ENCODE data around the gene PCDHA2.
"Not testable (repeated sequence)": the region's sequence is repeated elsewhere in the genome, so short reads cannot be mapped to it uniquely, and the experiment has no call there.

The PCDHA2 gene

GRCh38 chr5:140791089-140791488, 3.6 kb upstream of the PCDHA2 start:
- TF ChIP-seq, protein P1, sequence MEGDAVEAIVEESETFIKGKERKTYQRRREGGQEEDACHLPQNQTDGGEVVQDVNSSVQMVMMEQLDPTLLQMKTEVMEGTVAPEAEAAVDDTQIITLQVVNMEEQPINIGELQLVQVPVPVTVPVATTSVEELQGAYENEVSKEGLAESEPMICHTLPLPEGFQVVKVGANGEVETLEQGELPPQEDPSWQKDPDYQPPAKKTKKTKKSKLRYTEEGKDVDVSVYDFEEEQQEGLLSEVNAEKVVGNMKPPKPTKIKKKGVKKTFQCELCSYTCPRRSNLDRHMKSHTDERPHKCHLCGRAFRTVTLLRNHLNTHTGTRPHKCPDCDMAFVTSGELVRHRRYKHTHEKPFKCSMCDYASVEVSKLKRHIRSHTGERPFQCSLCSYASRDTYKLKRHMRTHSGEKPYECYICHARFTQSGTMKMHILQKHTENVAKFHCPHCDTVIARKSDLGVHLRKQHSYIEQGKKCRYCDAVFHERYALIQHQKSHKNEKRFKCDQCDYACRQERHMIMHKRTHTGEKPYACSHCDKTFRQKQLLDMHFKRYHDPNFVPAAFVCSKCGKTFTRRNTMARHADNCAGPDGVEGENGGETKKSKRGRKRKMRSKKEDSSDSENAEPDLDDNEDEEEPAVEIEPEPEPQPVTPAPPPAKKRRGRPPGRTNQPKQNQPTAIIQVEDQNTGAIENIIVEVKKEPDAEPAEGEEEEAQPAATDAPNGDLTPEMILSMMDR (IDR thresholded peaks at IDR 0.05; ENCODE audit: insufficient read depth, low read depth, low read length, missing control alignments) = no peak
- no peak overlapping the region for H3K4me3 ChIP-seq (ENCODE audit: low read length)
- no peak for DNase-seq (ENCODE audit: low read depth)

DNA sequence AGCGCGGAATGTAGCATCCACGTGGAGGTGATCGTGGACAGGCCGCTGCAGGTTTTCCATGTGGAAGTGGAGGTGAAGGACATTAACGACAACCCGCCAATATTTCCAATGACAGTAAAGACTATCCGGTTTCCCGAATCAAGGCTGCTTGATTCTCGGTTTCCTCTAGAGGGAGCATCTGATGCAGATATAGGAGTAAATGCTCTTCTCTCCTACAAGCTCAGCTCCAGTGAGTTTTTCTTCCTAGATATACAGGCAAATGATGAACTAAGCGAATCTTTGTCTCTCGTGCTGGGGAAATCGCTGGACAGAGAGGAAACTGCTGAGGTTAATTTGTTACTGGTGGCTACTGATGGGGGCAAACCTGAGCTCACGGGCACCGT, 598 bp downstream of the PCDHA2 start:
- TF ChIP-seq, protein P1 (IDR thresholded peaks at IDR 0.05; ENCODE audit: insufficient read depth, low read depth, low read length, missing control alignments) = peak; percentile 20
- no peak overlapping the region for H3K4me3 ChIP-seq (ENCODE audit: low read length)
- DNase-seq (ENCODE audit: low read depth) = no peak

DNA sequence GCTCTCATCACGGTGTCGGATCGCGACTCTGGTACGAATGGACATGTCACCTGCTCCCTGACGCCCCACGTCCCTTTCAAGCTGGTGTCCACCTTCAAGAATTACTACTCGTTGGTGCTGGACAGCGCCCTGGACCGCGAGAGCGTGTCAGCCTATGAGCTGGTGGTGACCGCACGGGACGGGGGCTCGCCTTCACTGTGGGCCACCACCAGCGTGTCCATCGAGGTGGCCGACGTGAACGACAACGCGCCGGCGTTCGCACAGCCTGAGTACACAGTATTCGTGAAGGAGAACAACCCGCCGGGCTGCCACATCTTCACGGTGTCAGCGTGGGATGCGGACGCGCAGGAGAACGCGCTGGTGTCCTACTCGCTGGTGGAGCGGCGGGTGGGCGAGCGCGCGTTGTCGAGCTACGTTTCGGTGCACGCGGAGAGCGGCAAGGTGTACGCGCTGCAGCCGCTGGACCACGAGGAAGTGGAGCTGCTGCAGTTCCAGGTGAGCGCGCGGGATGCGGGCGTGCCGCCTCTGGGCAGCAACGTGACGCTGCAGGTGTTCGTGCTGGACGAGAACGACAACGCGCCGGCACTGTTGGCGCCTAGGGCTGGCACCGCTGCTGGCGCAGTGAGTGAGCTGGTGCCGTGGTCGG, 1.5 kb downstream of the PCDHA2 start:
- H3K4me3 ChIP-seq (ENCODE audit: low read length) = not testable (repeated sequence)

DNA sequence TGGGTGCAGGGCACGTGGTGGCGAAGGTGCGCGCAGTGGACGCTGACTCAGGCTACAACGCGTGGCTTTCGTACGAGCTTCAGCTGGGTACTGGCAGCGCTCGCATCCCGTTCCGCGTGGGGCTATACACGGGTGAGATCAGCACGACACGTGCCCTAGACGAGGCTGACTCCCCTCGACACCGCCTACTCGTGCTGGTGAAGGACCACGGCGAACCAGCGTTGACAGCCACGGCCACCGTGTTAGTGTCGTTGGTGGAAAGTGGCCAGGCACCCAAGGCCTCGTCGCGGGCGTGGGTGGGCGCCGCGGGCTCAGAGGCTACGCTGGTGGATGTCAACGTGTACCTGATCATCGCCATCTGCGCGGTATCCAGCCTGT, 2.1 kb downstream of the PCDHA2 start:
- H3K4me3 ChIP-seq (ENCODE audit: low read length) = no peak overlapping the region
- TF ChIP-seq, protein P1 (IDR thresholded peaks at IDR 0.05; ENCODE audit: insufficient read depth, low read depth, low read length, missing control alignments) = no peak
- DNase-seq (ENCODE audit: low read depth) = no peak

More for the DNA sequence above, 1.5 kb downstream of the PCDHA2 start:
- DNase-seq (ENCODE audit: low read depth) = not testable (repeated sequence)

DNA sequence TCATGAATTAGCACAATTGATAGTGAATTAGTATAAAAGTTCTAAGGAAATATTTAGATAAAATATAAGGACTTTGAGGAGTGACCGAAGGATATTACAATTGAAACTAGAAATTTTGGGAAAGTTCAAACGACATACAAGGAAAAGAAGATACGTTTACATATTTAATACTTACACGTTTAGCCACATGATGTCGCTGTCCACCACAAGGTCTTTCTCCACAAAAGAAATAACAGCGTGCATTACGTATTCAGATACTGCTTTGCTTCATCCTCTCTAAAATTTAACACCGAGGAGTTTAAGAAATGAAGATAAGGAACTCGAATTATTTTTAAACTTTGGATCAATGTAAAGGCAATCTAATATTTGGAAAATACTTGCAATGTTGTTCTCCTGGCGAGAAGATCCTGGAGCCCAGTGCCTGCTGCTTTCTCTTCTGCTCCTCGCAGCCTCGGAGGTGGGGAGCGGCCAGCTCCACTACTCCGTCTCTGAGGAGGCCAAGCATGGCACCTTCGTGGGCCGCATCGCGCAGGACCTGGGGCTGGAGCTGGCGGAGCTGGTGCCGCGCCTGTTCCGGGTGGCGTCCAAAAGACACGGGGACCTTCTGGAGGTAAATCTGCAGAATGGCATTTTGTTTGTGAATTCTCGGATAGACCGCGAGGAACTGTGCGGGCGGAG, 6.3 kb downstream of the PCDHA2 start, which contains the start of gene PCDHA3:
PCDHA3 (plus strand) TSS at position 242 of the 678 bp plus-strand sequence.
- TF ChIP-seq, protein P1 (IDR thresholded peaks at IDR 0.05; ENCODE audit: insufficient read depth, low read depth, low read length, missing control alignments) = no peak
- H3K4me3 ChIP-seq (ENCODE audit: low read length) = no peak within 1 kb of the TSS
- DNase-seq (ENCODE audit: low read depth) = peak; percentile 10

DNA sequence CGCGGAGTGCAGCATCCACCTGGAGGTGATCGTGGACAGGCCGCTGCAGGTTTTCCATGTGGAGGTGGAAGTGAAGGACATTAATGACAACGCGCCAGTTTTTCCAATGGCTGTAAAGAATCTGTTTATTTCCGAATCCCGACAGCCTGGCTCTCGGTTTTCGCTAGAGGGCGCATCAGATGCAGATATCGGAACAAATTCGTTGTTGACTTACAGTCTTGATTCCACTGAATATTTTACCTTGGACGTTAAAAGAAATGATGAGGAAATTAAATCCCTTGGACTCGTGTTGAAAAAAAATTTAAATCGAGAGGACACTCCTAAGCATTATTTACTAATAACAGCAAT, 6.8 kb downstream of the PCDHA2 start:
- H3K4me3 ChIP-seq (ENCODE audit: low read length) = no peak overlapping the region
- no peak for DNase-seq (ENCODE audit: low read depth)

GRCh38 chr5:140802381-140802780, 7.7 kb downstream of the PCDHA2 start:
- not testable (repeated sequence) for H3K4me3 ChIP-seq (ENCODE audit: low read length); DNase-seq (ENCODE audit: low read depth)

More for the DNA sequence above, 6.8 kb downstream of the PCDHA2 start:
- TF ChIP-seq, protein P1 (IDR thresholded peaks at IDR 0.05; ENCODE audit: insufficient read depth, low read depth, low read length, missing control alignments) = no peak

- TF ChIP-seq, protein P1 (IDR thresholded peaks at IDR 0.05; ENCODE audit: insufficient read depth, low read depth, low read length, missing control alignments) = no peak
- H3K4me3 ChIP-seq (ENCODE audit: low read length) = no peak overlapping the region
Observed at GRCh38 chr5:140802781-140803271, 8.2 kb downstream of the PCDHA2 start.

More at GRCh38 chr5:140802781-140803271, 8.2 kb downstream of the PCDHA2 start:
- DNase-seq (ENCODE audit: low read depth) = no peak

All from epithelial cell of esophagus (primary cell).